Stimulated activated CD8-positive, alpha-beta memory T cell treated with anti-CD3 and anti-CD28 coated beads, Interleukin-15, amount 100 ng/mL, for 48 hours (primary cell): ENCODE measurements around the gene RIC8A.
"Not testable (repeated sequence)": the region's sequence is repeated elsewhere in the genome, so short reads cannot be mapped to it uniquely, and the experiment has no call there.

Source experiments
- DNase-seq, 2 donors: peaks; one replicate each; pipeline ENCODE4 v3.0.0-alpha.2; 2020; ENCODE audit warnings: low read depth in 2 of 2

Gene RIC8A

GRCh38 chr11:218815-219593 is 11.5 kb downstream of the RIC8A start:
- DNase-seq, result no peak

GRCh38 chr11:220641-221215 is 13.2 kb downstream of the RIC8A start:
- not testable (repeated sequence) for DNase-seq

GRCh38 chr11:221539-221938 is 14.0 kb downstream of the RIC8A start:
- no peak for DNase-seq

GRCh38 chr11:221998-222789 is 14.7 kb downstream of the RIC8A start:
- DNase-seq, result no peak

DNA sequence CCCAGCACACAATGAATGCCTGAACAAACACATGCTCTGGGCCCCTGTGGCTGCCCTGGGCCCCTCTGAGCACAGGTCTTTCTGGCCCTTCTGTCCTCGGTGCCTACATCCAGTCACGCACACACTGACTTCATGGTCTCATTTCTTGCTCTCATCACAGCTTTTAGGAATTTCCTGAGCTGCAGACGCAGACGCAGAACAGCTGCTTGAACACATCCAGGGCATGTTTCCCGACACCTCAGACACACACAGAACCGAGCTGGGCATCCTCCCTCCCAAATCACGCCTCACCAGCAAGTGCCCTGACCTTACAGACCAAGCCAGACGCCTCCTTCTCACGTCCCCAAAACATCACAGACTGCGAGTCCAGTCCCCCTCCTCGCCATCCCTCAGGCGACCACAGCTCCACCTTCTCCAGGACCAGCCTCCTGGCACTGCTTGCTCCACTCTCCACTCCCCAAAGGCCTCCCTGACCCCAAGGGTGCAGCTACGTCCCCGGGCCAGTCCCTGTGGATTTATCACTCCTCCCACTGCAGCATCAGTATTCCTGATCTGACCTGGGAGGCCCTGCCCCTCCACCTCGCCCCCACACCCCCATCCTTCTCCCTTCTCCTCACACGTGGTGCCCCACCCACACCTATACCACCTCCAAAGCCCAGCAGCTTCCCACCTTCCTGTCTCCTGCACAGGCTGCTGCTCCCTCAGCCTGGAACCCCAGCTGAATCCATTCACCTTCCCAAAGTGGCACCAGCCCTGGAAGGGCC is 15.7 kb downstream of the RIC8A start:
- no peak for DNase-seq

DNA sequence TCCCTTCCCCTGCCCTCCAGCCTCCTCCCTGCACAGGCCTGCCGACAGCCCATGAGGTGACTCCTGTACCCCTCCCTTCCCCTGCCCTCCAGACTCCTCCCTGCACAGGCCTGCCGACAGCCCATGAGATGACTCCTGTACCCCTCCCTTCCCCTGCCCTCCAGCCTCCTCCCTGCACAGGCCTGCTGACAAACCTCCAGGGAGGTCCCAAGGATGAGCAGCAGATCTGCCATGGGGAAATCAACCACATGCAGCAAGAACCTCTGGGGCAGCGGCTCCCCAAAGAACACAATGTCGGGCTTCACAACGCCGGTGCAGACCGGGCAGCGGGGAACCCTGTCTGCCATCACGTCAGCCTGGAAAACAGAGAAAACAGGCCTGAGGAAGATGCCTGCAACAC is 16.4 kb downstream of the RIC8A start:
- no peak for DNase-seq

DNA sequence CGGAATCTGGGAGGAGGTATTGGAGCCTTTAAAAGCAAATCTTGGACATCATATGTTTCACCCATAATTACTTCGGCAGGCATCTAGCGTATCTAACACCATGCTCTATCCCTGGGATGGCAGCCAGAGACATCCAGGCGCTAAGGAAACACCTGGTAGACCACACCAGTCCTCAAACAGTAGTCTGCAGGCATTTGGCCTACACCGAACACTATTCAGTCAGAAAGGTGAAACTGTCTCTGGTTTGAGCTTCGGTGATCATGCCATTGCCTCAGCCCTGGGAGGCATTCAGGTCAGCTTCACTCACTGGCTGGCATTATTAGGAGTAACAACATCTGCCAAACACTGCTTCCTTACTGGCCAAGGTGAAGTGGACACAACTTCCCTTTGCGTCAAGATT is 16.9 kb downstream of the RIC8A start:
- DNase-seq, result no peak

DNA sequence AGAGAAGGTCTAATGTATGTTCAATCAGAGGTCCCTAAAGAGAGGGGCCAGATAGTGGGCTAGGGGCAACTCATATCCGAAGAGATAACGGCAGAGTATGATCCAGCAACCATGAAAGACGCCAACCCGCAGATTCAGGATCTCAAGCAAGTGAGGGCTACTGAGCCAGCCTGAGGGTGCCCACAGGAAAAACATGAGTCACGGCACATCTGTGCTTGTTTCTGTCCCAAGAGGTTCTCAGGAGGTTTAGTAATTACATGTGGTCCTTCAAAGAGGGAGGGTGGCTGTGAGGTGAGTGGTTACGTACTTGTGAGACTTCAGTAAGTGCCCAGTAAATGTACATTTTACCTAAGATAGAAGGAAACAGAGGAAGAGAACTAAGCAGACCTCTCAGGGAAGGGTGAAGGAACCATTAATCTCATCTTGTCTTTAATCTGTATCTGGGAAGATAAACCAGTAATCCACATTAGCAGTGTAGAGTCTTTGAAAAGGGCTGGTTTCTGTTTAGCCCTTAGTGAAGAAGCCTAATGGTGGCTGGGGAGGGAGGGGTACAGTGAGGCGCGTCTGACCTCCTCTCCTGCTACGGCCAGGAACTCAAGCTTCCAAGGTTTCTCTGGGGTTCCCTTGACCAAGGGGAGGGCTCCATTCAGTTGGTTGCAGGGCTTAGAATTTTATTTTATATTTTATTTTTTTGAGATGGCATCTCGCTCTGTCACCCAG is 18.4 kb downstream of the RIC8A start:
- no peak for DNase-seq

GRCh38 chr11:227824-228379 is 20.4 kb downstream of the RIC8A start:
- DNase-seq, result no peak

DNA sequence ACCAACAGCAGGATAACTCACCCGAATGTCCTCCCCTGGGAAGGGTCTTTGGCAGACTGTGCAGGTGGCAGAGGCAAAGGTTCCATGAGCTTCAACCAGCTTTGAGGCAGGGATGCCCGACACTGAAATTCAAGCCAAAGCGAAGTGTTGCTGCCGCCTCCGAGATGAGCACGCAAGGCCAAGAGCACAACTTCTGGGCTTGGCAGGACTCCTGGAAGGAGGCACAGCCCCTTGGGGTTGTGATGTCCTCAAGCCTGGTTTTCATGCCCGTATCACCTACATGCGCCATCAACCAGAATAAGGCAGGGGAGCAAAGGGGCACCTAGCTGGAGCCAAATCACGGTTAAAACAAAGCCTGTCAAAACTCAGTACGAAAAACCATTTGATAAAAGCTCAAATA is 22.9 kb downstream of the RIC8A start:
- no peak for DNase-seq

DNA sequence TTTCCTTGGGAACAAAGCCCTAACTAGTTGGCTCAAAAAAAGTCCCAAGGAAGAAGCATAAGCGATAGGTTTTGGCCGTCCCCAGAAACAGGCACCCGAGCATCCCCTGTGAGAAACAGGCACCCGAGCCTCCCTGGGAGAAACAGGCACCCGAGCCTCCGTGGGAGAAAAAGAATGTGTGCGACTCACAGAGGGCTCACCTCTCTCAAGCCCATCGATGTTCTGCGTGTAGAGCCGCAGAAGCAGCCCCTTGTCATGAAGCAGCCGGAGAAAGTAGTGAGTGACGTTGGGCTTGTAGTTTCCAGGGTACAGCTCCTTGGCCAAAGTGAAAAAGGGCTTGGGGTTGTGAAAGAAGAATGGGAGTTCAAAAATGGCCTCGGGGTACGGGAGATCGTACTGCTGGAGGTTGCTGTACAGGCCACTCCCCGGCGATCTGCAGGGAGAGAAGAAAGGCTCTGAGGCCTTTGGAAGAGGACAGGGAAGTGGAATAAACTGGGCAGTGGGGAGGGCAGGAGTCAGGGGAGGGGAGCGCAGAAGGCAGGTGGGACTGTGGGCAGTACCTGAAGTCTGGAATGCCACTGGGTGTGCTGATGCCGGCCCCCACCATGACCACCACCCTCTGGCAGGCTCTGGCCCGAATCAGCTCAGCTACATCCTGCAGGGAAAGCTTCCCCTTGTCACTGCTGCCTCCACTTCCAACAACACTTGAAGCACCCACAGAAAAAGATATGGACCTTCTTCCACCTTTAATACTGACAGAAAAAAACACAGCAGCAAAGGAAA is 25.5 kb downstream of the RIC8A start:
- no peak for DNase-seq

DNA sequence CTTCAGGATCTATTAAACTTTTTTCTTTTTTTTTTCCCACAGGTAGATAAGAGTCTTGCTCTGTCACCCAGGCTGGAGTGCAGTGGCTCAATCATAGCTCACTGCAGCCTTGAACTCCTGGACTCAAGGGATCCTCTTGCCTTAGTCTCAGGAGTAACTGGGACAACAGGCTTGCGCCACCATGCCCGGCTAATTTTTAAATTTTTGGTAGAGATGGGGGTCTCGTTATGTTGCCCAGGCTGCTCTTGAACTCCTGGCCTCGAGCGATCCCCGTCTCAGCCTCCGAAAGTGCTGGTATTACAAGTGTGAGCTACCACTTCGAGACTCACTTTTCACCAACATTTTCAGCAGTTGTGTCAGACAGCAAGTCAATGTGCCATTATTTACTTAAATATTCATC is 27.7 kb downstream of the RIC8A start:
- DNase-seq, result no peak

DNA sequence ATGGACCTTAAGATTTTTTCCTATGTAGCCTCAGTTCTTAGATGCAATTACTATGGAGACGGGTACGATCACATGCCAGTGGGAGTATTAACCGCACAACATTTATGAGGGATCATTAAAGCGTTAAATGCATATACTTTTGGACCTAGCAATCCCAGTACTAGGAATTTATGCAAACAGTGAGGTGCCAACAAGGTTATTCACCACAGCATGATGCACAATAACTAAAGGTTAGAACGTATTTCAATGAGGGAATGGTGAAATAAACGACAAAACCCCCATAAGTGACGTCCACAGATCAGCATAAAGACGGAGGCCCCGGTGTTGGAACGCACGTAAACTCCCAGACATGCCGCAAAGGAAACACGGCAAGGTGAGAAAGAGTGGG is 28.1 kb downstream of the RIC8A start:
- DNase-seq, result peak; percentile 61 to 62

DNA sequence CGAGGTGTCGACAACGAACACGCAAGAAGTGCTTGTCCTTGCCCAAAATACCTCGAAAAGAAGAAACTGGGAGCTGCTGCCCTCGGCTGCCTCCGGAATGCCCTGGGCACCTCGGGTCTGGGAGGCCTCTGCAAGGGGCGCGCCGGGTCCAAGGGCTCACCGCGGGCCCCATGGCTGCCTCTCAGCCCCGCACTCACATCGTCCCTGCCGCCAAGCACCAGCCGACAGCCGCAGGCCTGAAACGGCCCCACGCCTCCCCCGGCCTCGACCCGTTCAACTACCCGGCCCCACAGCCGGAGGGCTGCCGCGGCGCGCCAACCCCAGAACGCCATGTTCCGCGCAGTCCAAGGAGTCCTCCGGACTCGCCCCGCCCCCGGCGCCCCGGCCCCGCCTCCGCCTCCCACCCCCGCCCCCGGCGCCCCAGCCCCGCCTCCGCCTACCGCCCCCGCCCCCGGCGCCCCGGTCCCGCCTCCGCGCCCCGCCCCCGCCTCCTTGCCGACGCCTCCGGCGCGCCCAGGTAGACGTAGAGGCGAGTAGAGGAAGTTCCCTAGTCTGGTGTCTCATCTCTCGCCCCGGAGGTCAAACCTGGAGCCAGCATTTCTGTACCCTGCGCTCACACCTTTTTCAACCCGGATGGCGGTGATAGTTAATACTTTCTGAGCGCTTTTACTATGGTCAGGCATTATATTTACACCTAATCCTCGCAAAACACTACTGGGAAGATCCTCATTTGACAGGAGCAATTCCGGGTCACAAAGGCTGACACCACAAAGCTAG is 28.7 kb downstream of the RIC8A start, which contains the start of gene SIRT3:
SIRT3 (minus strand) TSS at position 346 of the 777 bp plus-strand sequence; CDS start at position 332, 14 bp downstream.
- peak; percentile 53 to 68 for DNase-seq

GRCh38 chr11:236774-237767 is 29.6 kb downstream of the RIC8A start, which contains the start of gene PSMD13:
PSMD13 (plus strand) TSS chr11:236976; CDS start chr11:237050, 74 bp downstream.
- peak; percentile 88 to 89 for DNase-seq

DNA sequence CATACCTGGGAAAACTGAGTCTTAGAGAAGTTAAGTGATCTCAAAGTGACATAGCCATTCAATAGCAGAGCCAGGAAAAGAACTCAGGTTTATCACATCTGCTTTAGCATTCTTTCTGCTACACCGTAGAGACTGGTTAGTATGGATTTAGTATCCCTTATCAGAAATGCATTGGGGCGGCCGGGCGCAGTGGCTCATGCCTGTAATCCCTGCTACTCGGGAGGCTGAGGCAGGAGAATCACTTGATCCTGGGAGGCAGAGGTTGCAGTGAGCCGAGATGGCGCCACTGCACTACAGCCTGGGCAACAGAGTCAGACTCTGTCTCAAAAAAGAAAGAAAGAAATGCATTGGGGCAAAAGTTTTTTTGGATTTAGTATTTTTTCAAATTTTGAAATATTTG is 30.8 kb downstream of the RIC8A start:
- DNase-seq, result not testable (repeated sequence)

DNA sequence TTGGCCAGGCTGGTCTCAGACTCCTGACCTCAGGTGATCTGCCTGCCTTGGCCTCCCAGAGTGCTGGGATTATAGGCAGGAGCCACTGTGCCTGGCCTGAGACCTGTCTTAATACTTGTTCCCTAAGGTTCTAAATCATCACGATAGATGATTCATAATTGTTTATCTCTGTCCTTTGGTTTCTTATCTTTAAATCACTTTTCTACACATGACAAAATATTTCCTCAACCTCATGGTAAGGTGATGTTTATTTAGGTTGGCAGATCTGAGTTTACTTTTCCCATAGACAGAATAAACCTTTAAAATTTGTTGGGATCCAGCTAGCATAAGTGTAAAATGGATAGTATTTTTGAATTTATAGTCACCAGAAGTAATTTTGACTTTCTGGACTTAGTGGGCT is 32.8 kb downstream of the RIC8A start:
- DNase-seq, result no peak

GRCh38 chr11:241634-242033 is 34.1 kb downstream of the RIC8A start:
- DNase-seq, result no peak
